Loucy (cell line): ENCODE data around the gene BCL2.

Experiments used
- EZH2phosphoT487 ChIP-seq: fragments of 200-600 bp; IDR thresholded peaks from 2 replicates; pipeline ENCODE4 v1.6.1; 2018; ENCODE audit warnings: antibody characterized with exemption, mild to moderate bottlenecking, moderate library complexity, borderline replicate concordance
- TF ChIP-seq, protein P1 (sequence below): fragments of 200-600 bp; sonication (generic); conservative IDR thresholded peaks from 2 replicates; pipeline ENCODE4 v1.5.1; 2014; ENCODE audit warnings: mild to moderate bottlenecking, antibody characterized with exemption, low read length

- TF ChIP-seq, protein P1, sequence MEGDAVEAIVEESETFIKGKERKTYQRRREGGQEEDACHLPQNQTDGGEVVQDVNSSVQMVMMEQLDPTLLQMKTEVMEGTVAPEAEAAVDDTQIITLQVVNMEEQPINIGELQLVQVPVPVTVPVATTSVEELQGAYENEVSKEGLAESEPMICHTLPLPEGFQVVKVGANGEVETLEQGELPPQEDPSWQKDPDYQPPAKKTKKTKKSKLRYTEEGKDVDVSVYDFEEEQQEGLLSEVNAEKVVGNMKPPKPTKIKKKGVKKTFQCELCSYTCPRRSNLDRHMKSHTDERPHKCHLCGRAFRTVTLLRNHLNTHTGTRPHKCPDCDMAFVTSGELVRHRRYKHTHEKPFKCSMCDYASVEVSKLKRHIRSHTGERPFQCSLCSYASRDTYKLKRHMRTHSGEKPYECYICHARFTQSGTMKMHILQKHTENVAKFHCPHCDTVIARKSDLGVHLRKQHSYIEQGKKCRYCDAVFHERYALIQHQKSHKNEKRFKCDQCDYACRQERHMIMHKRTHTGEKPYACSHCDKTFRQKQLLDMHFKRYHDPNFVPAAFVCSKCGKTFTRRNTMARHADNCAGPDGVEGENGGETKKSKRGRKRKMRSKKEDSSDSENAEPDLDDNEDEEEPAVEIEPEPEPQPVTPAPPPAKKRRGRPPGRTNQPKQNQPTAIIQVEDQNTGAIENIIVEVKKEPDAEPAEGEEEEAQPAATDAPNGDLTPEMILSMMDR: no peak
- no peak for TF ChIP-seq EZH2phosphoT487
These were observed 11.9 kb downstream of the BCL2 start for GRCh38 chr18:63307551-63308200.
